Activated gamma-delta T cell (primary cell): Measurements from ENCODE around the gene SLC28A3.

Experiments used
- DNase-seq: peaks from one replicate; lab custom pipeline; 2025; lab: John Stamatoyannopoulos, UW

Gene SLC28A3

GRCh38 chr9:84339503-84339902, 1.1 kb downstream of the SLC28A3 start:
- no peak for DNase-seq

- DNase-seq = no peak
These were observed 1.8 kb downstream of the SLC28A3 start for GRCh38 chr9:84338792-84339191.

- DNase-seq = no peak
These were observed 3.3 kb downstream of the SLC28A3 start for GRCh38 chr9:84337252-84337651.

GRCh38 chr9:84331119-84331809, 9.3 kb downstream of the SLC28A3 start:
- no peak for DNase-seq

GRCh38 chr9:84330246-84330645, 10.3 kb downstream of the SLC28A3 start:
- DNase-seq = no peak

GRCh38 chr9:84327184-84327583, 13.4 kb downstream of the SLC28A3 start:
- DNase-seq = no peak

GRCh38 chr9:84325347-84325973, 15.1 kb downstream of the SLC28A3 start:
- DNase-seq = no peak

- DNase-seq = no peak
These were observed 15.7 kb downstream of the SLC28A3 start for GRCh38 chr9:84324811-84325210.

- DNase-seq = no peak
These were observed 16.7 kb downstream of the SLC28A3 start for GRCh38 chr9:84323858-84324257.

GRCh38 chr9:84322828-84323227, 17.7 kb downstream of the SLC28A3 start:
- DNase-seq = no peak

GRCh38 chr9:84320231-84320630, 20.3 kb downstream of the SLC28A3 start:
- no peak for DNase-seq

- no peak for DNase-seq
These were observed 20.9 kb downstream of the SLC28A3 start for GRCh38 chr9:84319632-84320031.

GRCh38 chr9:84318981-84319380, 21.6 kb downstream of the SLC28A3 start:
- no peak for DNase-seq

GRCh38 chr9:84317563-84317962, 23.0 kb downstream of the SLC28A3 start:
- DNase-seq = no peak

GRCh38 chr9:84315278-84315877, 25.2 kb downstream of the SLC28A3 start:
- DNase-seq = no peak

GRCh38 chr9:84314306-84314705, 26.3 kb downstream of the SLC28A3 start:
- no peak for DNase-seq

GRCh38 chr9:84310883-84311282, 29.7 kb downstream of the SLC28A3 start:
- DNase-seq = no peak

- no peak for DNase-seq
These were observed 34.9 kb downstream of the SLC28A3 start for GRCh38 chr9:84305497-84306131.

GRCh38 chr9:84304166-84304565, 36.4 kb downstream of the SLC28A3 start:
- no peak for DNase-seq

- no peak for DNase-seq
These were observed 37.5 kb downstream of the SLC28A3 start for GRCh38 chr9:84303061-84303460.

- DNase-seq = no peak
These were observed 38.7 kb downstream of the SLC28A3 start for GRCh38 chr9:84301851-84302250.

GRCh38 chr9:84300271-84300670, 40.3 kb downstream of the SLC28A3 start:
- no peak for DNase-seq
